GM19395 (cell line): ENCODE results near the gene TMEM256.

ENCODE experiments used
- ATAC-seq: cut with Tn5 transposase; IDR thresholded peaks from one replicate; pipeline ENCODE4 v1.9.1; 2021; ENCODE audit warnings: mild to moderate bottlenecking, moderate library complexity; ENCODE audit not compliant: unreplicated experiment

Gene TMEM256

GRCh38 chr17:7354262-7354843, 49.5 kb downstream of the TMEM256 start:
- ATAC-seq = no peak
